ENCODE data around the gene THSD4. TPM values are rescaled to one million over a fixed set of nuclear protein-coding genes. Genes with fewer than 3 reads are reported as not detected.

Gene THSD4
- total RNA-seq, 1 donor = 50.9 TPM

DNA sequence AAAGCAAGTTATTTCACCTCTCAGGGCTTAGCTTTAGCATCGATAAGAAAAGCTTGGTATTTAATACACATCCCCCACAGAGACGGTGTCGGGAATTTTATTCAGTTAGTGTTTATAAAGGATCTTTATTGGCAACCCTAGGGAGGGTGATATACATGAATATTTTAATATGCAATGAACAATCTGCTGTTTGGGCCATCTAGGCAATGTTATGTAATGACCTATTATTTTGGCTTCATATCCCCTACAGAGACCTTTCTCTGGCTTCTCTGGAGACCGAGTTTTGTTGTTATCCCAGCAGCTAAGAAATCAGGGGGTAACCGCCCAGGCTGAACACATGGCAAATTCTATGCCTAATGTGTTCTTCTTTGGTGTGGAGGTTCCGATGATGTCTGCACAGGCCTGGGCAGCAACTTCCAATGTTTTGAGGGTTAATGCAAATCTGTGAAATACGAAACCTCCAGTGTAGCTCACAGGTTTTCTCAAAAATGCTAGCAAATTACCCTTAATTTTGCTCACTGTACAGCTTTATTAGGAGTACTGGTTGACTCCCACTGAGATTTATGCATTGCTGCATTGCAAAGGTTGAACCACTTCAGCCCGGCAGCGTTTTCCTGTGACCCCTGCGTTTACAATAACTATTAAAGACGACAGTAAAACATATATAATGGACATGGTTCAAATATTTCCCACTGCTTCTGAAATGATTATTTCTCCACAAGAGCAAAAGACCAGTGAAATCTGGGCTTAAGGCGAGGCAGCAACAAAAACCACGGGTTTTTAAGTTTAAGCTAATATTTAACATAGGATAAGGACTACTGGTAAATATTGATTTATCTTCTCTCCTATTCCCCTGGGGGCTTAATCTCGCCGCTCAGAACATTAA, 396.8 kb downstream of the THSD4 start:
- no peak for TF ChIP-seq CTCF (IDR thresholded peaks at IDR 0.05; ENCODE audit: insufficient read depth, low read length)
- DNase-seq (ENCODE audit: low read depth) = no peak
- H3K4me3 ChIP-seq (ENCODE audit: low read depth, low read length) = no peak overlapping the region

GRCh38 chr15:71512682-71513006, 397.4 kb downstream of the THSD4 start:
- no peak for TF ChIP-seq CTCF (IDR thresholded peaks at IDR 0.05; ENCODE audit: insufficient read depth, low read length)
- DNase-seq (ENCODE audit: low read depth) = no peak
- H3K4me3 ChIP-seq (ENCODE audit: low read depth, low read length) = no peak overlapping the region

GRCh38 chr15:71515375-71516186, 400.3 kb downstream of the THSD4 start:
- TF ChIP-seq CTCF (IDR thresholded peaks at IDR 0.05; ENCODE audit: insufficient read depth, low read length) = no peak
- DNase-seq (ENCODE audit: low read depth) = no peak
- no peak overlapping the region for H3K4me3 ChIP-seq (ENCODE audit: low read depth, low read length)

DNA sequence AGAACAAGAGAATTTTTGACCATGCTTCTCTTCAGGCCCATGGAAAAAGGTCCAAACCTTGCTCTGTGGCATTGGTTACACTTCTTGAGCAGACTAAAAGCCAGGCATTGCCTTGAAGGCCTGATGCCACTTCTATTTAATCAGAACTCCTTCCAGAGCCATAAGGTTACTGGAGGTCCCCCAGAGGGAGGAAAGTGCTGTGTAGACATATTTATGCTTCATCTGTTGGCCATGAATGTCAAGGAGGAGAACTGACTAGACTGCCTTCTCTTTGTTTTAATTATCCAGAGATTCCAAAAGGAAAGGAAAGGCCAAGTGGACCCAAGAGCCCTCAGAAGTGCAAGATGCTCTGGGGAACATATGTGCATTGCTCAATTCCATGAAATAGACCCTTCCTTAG, 402.5 kb downstream of the THSD4 start:
- H3K4me3 ChIP-seq (ENCODE audit: low read depth, low read length) = no peak overlapping the region
- DNase-seq (ENCODE audit: low read depth) = no peak
- no peak for TF ChIP-seq CTCF (IDR thresholded peaks at IDR 0.05; ENCODE audit: insufficient read depth, low read length)

- no peak for TF ChIP-seq CTCF (IDR thresholded peaks at IDR 0.05; ENCODE audit: insufficient read depth, low read length)
- no peak for DNase-seq (ENCODE audit: low read depth)
- H3K4me3 ChIP-seq (ENCODE audit: low read depth, low read length) = no peak overlapping the region
These were observed 403.4 kb downstream of the THSD4 start for GRCh38 chr15:71518661-71519060.

- no peak for TF ChIP-seq CTCF (IDR thresholded peaks at IDR 0.05; ENCODE audit: insufficient read depth, low read length)
- DNase-seq (ENCODE audit: low read depth) = peak; percentile 67
- H3K4me3 ChIP-seq (ENCODE audit: low read depth, low read length) = peak overlapping the region; percentile 34
These were observed 411.0 kb downstream of the THSD4 start for GRCh38 chr15:71526060-71526820.

All from fibroblast of the aortic adventitia (primary cell).